HG03139 (cell line): ENCODE results near the gene KIF5A.

Experiments used
- ATAC-seq: cut with Tn5 transposase; IDR thresholded peaks from one replicate; pipeline ENCODE4 v1.9.1; 2021; ENCODE audit not compliant: unreplicated experiment

Gene KIF5A

GRCh38 chr12:57628280-57629191 lies 78.7 kb downstream of the KIF5A start:
- ATAC-seq: no peak

GRCh38 chr12:57629897-57630471 lies 80.1 kb downstream of the KIF5A start:
- no peak for ATAC-seq

GRCh38 chr12:57630891-57631433 lies 81.1 kb downstream of the KIF5A start:
- ATAC-seq: no peak

GRCh38 chr12:57631566-57632072 lies 81.8 kb downstream of the KIF5A start:
- ATAC-seq: no peak

- no peak for ATAC-seq
Observed at GRCh38 chr12:57632073-57632957, 82.5 kb downstream of the KIF5A start.

GRCh38 chr12:57632958-57633840 lies 83.4 kb downstream of the KIF5A start, which contains the start of gene B4GALNT1:
B4GALNT1 (minus strand) TSS chr12:57633201; CDS start chr12:57632132, 1,069 bp downstream.
- peak; percentile 76 for ATAC-seq
